Measurements from ENCODE around the gene ACTL10. TPM values are rescaled to one million over a fixed set of nuclear protein-coding genes. Genes with fewer than 3 reads are reported as not detected.

ACTL10 gene
- total RNA-seq: 1.6 and 3.1 TPM in 2 replicates

DNA sequence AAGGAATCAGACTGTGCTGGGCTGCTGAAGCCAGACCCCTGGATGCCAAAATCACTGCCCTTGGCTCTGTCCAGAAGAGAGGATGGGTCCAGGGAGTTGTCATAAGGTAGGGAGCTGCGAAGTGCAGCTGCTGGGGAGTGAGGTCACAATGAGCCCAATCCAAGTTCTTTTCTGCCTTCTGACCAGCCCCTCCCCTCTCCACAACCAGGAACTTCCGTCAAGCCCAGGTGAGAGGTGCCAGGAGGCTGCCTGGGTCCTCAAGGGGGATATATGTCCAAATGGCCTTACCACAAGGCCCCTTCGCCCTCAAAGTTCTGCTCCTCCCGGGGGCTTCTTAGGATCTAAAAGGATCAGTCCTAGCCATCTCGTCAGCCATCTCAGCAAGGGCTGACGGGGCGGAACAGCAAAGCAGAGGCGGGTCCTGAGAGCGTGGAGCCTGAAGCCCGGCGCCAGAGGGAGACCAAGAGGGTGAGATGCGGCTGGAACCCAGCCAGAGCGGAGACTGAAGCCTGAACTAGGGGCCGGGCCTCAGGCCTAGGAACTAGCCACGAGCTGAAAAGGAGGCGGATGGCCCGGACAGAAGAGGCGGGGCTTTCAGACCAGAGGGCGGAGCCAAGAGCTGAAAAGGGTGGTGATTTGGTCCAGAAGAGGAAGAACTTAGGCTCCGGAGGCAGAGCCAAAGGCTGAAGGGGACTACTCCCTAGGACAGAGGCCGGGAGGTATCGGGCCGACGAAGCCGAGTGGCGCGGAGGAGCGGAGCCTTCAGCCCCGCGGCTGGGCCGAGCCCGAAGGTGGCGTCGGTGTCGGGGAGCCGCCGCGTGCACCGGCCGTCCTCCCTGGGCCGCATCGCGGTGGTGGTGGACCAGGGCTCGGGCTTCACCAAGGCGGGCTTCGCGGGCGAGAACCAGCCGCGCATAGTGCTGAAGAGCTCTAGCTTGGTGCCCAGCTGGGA lies at the start of gene ACTL10:
ACTL10 (plus strand) TSS at position 651 of the 952 bp plus-strand sequence. CDS start 555 bp downstream, outside the sequence.

DNA sequence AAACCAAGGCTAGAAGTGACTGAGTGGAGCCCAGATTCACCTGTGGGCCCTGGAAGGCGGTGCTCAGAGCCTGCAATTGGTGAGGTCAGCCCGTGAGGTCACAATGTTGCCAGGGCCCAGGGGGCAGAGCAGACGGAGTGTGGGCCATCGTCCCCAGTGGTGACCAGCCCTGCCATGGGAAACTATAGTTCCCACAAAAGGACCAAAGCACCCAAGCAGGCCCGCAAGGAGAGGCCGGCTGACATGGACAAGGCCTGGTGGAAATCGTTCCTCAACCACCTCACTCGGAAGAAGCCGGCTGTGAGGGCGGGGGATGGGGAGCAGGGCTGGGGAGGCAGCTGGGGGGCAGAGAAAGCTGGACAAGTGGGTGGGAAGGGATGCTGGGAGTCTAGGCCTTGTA lies 4.6 kb upstream of the ACTL10 start, which contains the start of gene C20orf144:
C20orf144 (plus strand) TSS at position 156 of the 400 bp plus-strand sequence; CDS start at position 175, 19 bp downstream.

DNA sequence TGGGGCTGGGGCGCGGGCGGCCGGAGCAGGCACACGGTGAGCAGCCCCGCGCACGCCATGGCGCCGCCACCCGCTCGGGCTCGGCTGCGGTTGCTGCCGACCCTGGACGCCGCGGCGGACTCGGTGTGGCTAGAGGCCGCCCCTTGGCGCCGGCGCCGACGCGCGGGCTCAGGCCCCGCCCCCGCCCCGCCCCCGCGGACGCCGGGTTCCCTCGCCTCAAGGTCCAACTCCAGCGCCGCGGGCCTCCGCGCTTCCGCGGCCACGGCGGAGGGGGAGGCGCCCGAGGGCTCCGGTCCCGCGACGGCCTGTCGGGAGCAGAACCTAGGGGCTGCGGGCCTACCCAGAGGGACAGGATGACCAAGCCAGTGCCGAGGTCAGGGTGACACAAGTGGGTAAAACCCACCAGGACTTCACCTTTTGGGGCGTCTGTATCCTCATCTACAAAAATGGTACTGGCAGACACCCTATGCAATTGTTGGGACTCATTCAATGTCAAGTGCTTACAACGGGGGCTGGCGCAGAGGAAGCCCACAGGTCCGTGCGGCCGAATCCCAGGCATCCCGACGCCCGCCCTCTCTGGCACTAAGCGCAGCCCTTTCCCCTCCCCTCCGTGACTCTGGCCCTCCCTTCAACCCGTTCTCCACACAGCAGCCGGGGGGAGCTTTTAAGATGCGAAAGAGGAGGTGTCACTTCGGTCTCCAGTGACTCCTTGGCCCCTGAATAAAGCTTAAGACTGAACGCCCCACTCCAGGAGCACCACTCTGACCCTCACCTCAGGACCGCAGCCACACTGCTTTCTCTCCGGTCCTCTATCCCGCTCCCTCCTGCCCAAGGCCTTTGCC lies 7.8 kb downstream of the ACTL10 start, which contains the start of gene NECAB3:
NECAB3 (minus strand) TSS at position 135 of the 842 bp plus-strand sequence; CDS start at position 59, 76 bp downstream.

DNA sequence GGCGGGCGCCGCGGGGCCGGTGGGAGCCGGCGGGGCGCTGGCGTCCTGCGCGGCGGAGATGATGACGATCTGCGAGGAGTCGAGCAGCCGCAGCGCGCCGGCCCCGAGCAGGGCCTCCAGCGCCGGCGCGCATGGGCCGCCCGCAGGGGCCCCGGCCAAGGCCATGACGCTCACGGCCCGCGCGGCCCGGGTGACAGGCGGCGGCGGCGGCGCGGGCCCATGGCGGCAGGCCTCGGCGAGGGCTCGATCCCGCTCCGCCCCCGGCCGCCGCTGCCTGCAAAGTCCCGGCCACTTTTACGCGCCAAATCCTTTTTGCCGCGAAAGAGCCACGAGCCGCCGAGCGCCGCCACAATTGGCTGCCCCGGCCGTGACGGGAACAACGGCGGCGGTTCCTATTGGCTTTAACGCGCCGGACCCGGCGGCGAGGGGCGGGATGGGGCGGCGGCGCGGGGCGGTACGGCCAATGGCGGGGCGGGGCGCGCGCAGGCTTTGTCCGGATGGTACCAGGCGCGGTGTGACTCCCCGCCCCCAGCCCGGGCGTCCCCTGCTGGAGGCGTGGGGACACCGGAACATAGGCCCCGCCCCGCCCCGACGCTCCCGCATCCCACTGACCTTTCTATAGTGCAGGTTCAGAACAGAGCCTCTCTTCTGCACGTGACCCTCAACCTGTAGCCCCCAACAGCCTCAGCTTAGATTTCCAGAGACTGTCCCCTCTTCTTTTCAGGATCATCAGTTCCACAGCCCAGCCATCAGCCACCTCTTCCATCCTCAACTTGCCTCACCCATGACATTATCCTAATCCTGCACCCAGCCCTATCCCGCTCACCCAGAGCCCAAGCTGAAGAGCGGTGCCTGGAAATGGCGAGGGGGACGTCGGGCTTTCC lies 19.6 kb downstream of the ACTL10 start, which contains the start of gene E2F1:
E2F1 (minus strand) TSS at position 286 of the 884 bp plus-strand sequence; CDS start at position 165, 121 bp downstream.

Other genes with a start within 250 kb of the ACTL10 start
- gene SNTA1, start 223.2 kb upstream of the ACTL10 start, total RNA-seq: 4.4 and 6.2 TPM in 2 replicates
- 2.4 and 3.2 TPM in 2 replicates for gene CBFA2T2, start 176.8 kb upstream of the ACTL10 start, total RNA-seq
- 0.09 TPM in 2 replicates for gene C20orf144, start 4.6 kb upstream of the ACTL10 start, total RNA-seq
- gene NECAB3, start 7.5 kb downstream of the ACTL10 start, total RNA-seq: 12.5 and 19.0 TPM in 2 replicates
- gene E2F1, start 19.4 kb downstream of the ACTL10 start, total RNA-seq: 5.1 and 9.8 TPM in 2 replicates
- 3.8 and 4.5 TPM in 2 replicates for gene PXMP4, start 53.4 kb downstream of the ACTL10 start, total RNA-seq
- 1.1 and 1.4 TPM in 2 replicates for gene ZNF341, start 65.1 kb downstream of the ACTL10 start, total RNA-seq
- gene CHMP4B, start 144.4 kb downstream of the ACTL10 start, total RNA-seq: 42.4 and 50.4 TPM in 2 replicates

Data from endothelial cell of coronary artery (primary cell).